A673 (cell line): ENCODE measurements around the gene THOC7.

Source experiments
- CTCF ChIP-seq: fragments of 300-800, 200-600 bp; sonication (generic); conservative IDR thresholded peaks from 2 replicates; pipeline ENCODE4 v1.5.1; 2017; ENCODE audit warnings: low read depth, mild to moderate bottlenecking, antibody characterized with exemption, low read length, moderate library complexity, mixed read lengths
- EZH2 ChIP-seq: fragments of 200-600 bp; sonication (generic); IDR thresholded peaks from 2 replicates; pipeline ENCODE4 v1.6.1; 2017; ENCODE audit warnings: borderline replicate concordance, low read depth, mild to moderate bottlenecking, mixed read lengths, antibody characterized with exemption, low read length; ENCODE audit not compliant: poor library complexity, severe bottlenecking

GRCh38 chr3:63862804-63863149 lies 828 bp downstream of the THOC7 start:
- TF ChIP-seq CTCF (no peak), EZH2 (no peak)
